Body of pancreas (tissue), 4 donors: ENCODE results near the gene UBAC2.

ENCODE experiments used
- POLR2A ChIP-seq, 3 donors: fragments of 450-650 bp; IDR thresholded peaks; one replicate each; pipeline ENCODE4 v1.6.1; 2016; ENCODE audit warnings: antibody characterized with exemption in 3 of 3, mild to moderate bottlenecking in 2 of 3
- TF ChIP-seq, protein P1 (sequence below), 7 experiments: fragments of 450-650 bp in 4 of 7; fragments of 200-600 bp in 3 of 7; sonication (generic) in 3 of 7; IDR thresholded peaks; one replicate each; pipeline ENCODE4 v1.5.1; 2016 to 2019; ENCODE audit warnings: antibody characterized with exemption in 7 of 7

- TF ChIP-seq, protein P1, sequence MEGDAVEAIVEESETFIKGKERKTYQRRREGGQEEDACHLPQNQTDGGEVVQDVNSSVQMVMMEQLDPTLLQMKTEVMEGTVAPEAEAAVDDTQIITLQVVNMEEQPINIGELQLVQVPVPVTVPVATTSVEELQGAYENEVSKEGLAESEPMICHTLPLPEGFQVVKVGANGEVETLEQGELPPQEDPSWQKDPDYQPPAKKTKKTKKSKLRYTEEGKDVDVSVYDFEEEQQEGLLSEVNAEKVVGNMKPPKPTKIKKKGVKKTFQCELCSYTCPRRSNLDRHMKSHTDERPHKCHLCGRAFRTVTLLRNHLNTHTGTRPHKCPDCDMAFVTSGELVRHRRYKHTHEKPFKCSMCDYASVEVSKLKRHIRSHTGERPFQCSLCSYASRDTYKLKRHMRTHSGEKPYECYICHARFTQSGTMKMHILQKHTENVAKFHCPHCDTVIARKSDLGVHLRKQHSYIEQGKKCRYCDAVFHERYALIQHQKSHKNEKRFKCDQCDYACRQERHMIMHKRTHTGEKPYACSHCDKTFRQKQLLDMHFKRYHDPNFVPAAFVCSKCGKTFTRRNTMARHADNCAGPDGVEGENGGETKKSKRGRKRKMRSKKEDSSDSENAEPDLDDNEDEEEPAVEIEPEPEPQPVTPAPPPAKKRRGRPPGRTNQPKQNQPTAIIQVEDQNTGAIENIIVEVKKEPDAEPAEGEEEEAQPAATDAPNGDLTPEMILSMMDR (IDR thresholded peaks at IDR 0.05): no peak
- TF ChIP-seq POLR2A (IDR thresholded peaks at IDR 0.05): no peak
These were observed 183.3 kb downstream of the UBAC2 start for GRCh38 chr13:99383946-99384345.
